GF-D8 (cell line): ENCODE results near the gene MAP4K5.
A peak's percentile ranks its signal among the peaks of the same experiment; 100 is the strongest.
"Not testable (repeated sequence)": the region's sequence is repeated elsewhere in the genome, so short reads cannot be mapped to it uniquely, and the experiment has no call there.

Experiments used
- DNase-seq: peaks from one replicate; lab custom pipeline; 2025; lab: John Stamatoyannopoulos, UW

The MAP4K5 gene

DNA sequence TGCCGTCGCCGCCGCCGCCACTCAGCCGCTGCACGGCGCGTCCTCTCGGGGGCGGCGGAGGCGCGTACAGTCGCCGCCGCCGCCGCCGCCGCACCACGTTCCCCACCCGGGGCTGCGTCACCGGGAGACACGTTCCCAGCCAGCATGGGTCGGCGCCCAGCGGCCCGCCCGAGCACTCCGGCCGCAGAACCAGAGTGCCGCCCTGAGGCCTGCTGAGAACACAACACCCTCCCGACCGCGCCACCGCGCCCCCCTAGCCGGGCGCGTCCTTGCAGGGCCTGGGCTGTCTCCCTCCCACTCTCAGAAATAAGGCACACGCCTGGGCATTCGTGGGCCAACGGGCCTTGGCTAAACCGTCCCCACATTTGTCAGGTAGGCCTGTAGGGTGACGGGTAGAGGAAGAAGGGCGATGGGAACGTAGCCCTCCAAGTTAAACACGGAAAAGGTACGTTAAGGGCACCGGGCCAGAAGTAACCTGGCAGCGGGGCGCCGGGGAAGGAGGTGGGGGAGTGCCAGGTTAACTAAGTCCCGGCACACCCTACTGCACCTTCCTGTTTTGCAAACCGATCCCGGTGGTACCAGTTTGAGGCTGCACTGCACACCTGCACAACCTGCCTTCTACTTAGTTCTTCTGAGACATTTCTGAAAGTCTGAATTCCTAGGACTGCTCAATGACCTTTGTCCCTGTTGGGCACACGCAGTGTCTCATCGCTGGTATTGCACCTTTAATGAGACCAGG lies at the start of gene MAP4K5:
MAP4K5 (minus strand) TSS at position 68 of the 739 bp plus-strand sequence. CDS start 520 bp downstream, outside the sequence.
- peak; percentile 62 for DNase-seq

- DNase-seq, result no peak
These were observed 46.1 kb upstream of the MAP4K5 start for GRCh38 chr14:50578433-50578832.

DNA sequence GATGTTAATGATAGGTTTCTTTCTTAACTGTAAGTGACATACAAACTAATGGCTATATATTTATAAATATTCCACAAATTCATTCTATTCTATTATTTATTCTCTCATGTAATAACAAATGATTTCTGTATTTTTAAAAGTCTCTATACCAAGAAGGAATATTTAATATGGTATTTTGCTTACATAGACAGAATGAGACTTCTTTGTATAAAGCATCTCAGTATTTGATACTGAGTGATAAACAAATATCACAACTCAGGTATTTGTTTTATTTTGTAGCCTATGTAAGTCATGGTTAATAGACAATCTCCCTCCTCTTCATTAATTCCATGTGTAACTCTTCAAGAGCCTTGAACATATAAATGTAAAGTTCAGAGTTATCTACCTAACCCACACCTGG lies 45.6 kb upstream of the MAP4K5 start:
- no peak for DNase-seq

DNA sequence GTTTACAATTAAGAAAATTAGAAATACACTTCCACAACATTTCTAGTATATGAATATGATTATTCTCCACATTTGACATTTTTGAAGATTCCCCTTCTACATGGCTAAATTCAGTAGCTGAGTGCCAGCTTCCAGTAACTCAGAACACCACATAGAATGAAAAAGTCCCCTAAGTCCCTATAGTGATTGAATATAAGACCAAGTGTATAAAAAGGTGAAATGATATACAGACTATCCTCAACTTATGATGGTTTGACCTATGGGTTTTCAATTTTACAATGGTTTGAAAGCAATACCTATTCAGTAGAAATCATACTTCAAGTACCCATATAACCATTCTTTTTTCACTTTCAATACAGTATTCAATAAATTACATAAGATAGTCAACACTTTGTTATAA lies 43.4 kb upstream of the MAP4K5 start:
- DNase-seq, result no peak

GRCh38 chr14:50573862-50574261 lies 41.5 kb upstream of the MAP4K5 start:
- DNase-seq, result no peak

DNA sequence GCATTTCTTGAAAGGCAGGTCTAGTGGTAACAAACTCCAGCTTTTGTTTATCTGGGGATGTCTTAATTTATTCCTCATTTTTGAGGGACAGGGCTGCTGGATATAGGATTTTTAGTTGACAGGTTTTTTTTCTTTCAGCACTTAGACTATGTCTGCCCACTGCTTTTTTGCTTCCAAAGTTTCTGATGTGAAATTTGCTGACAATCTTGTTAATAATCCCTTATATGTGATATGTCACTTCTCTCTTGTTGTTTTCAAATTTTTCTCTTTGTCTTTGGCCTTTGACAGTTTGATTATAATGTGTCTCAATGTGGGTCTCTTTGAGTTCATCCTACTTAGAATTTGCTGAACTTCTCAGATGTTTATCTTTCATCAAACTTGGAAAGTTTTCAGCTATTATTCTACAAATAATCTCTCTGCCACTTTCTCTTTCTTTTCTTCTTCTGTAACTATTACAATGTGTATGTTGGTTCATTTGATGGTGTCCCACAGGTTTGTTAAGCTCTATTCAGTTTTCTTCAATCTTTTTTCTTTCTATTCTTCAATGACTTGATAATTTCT lies 37.4 kb upstream of the MAP4K5 start:
- no peak for DNase-seq

DNA sequence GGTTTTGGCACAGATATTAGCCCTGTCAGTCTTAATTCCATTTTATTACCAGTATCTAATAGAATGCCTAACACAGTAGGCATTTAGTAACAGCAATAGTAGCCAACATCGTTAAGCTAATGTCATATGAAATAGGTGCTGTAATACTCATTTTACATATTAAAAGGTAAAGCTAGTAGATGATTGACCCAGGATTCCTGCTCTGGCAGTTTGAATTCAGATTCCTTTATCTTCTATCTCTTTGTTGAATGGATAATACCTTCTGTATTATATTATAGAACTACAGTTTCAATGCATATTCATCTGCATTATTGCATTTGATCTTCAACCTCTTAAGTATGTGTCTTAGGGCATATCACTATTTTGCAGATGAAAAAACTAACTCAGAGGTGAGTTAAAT lies 30.5 kb upstream of the MAP4K5 start:
- DNase-seq, result no peak

DNA sequence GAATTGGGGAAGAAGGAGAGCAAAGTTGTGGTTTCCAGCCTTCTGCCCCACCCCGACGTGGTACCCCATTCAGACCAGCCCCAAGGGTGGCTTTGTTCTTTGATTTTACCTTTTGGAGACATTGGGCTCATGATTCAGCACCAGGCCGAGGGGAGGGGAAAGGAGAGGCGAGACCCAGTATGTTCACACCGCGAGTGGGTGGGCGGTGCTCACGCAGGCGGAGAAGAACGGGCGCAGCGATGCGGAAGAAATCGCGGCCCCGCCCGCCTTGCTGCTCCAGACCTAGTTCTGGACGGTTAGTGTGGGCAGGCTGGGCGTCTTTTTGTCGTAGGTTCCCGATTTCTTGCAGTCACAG lies 28.5 kb upstream of the MAP4K5 start:
- DNase-seq, result no peak

GRCh38 chr14:50559990-50560930 lies 27.9 kb upstream of the MAP4K5 start, which contains the start of gene ATL1:
TSS of gene ATL1 (plus strand) at chr14:50560145. CDS start at chr14:50560266, 121 bp downstream.
- no peak for DNase-seq

DNA sequence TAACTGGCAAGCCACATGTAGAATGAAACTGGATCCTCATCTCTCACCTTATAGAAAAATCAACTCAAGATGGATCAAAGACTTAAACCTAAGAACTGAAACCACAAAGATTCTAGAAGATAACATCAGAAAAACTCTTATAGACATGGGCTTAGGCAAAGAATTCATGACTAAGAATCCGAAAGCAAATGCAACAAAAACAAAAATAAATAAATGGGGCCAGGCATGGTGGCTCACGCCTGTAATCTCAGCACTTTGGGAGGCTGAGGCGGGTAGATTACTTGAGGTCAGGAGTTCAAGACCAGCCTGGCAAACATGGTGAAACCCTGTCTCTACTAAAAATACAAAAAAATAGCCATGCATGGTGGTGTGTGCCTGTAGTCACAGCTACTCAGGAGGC lies 20.4 kb upstream of the MAP4K5 start:
- not testable (repeated sequence) for DNase-seq

DNA sequence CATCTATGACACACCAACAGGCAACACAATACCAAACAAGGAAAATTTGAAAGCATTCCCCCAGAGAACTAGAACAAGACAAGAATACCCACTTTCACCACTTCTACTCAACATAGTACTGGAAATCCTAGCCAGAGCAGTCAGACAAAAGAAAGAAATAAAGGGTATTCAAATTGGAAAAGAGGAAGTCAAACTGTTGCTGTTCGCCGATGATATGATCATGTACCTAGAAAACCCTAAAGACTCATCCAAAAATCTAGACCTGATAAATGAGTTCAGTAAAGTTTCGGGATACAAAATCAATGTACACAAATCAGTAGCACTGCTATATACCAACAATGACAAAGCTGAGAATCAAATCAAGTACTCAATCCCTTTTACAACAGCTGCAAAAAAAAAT lies 19.5 kb upstream of the MAP4K5 start:
- DNase-seq, result no peak

DNA sequence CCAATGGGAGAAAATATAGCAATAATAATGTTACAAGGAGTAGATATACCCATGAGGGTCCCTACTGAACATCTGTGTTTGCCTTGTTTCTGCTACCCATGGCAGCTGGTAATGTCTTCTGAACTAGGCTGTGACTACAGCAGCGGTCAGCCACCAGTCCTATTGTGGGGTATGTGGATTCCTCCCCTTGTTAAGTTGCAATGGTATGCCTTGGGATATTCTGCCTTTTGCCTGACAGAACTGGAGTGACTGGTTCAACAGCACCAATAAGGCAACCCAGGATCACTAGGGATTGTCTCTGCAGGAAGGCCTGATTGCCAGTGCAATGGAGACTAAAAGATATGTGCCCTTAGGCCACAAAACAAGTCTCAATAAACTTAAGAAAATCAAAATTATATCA lies 17.9 kb upstream of the MAP4K5 start:
- no peak for DNase-seq

GRCh38 chr14:50545618-50546017 lies 13.2 kb upstream of the MAP4K5 start:
- no peak for DNase-seq

DNA sequence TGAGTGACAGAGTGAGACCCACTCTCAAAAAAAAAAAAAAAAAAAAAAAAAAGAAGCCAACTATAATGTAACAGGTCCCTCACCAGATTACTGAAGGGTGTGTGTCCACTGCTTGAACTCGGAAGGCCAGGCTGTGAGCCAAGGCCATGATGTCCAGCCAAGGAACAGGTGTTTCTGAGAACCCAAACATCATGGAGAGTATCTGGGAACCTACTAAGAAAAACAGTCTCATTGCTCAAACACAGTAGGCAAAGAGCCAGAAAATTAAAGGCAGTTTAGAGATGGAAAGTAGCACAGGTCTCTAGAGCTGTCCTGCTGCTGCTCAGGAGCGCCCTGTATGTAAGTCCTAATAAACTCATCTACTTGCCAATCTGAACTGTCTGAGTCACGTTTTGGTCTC lies 12.5 kb upstream of the MAP4K5 start:
- DNase-seq, result no peak

- DNase-seq, result no peak
These were observed 10.6 kb upstream of the MAP4K5 start for GRCh38 chr14:50542941-50543418.

DNA sequence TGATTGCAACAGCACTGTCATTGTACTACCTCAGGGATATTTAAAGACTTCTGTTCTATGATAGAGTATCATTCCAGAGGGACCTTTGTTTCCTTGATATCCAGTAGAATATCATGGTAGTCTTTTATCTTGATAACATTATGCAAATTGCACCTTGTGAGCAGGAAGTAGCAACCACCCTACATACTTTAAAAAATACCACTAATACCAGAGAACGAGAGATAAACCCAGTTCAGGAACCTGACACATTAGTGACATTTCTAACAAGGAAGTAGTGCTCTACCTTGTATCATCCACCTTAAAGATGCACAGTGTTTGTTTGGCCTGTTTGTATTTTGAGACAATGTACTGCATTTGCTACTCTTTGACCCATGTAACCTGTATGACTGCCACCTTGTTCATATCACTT lies 8.8 kb upstream of the MAP4K5 start:
- no peak for DNase-seq

- no peak for DNase-seq
These were observed 6.7 kb upstream of the MAP4K5 start for GRCh38 chr14:50539051-50539450.

DNA sequence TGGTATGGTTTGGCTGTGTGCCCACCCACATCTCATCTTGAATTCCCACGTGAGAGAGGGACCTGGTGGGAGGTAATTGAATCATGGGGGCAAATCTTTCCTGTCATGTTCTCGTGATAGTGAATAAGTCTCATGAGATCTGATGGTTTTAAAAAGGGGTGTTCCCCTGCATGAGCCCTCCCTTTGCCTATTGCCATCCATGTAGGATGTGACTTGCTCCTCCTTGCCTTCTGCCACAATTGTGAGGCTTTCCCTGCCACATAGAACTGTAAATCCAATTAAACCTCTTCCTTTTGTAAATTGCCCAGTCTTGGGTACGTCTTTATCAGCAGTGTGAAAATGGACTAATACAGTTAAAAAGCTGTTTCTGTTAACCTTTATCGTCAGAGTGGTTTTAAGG lies 5.7 kb upstream of the MAP4K5 start:
- DNase-seq, result not testable (repeated sequence)

- DNase-seq, result no peak
These were observed 2.6 kb upstream of the MAP4K5 start for GRCh38 chr14:50534997-50535396.

DNA sequence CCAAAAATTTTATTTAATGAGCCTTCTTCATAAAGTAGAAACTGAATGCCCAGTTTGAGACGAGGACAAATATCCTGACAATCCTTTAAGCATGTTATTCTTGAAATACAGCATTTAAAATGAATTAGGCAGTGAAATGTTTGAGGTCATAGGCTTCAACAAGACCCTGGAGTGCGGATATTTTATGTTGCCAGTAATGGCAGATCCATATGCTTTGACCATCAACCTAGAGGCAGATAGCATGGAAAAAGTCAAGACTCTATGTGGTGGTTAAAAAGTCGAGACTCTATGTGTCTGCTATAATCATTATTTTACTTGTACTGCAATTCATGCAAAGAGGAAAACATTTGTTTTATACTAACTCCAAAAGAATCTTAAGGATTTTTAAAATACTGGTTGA lies 2.0 kb upstream of the MAP4K5 start:
- no peak for DNase-seq

- no peak for DNase-seq
These were observed 1.4 kb upstream of the MAP4K5 start for GRCh38 chr14:50533806-50534205.

DNA sequence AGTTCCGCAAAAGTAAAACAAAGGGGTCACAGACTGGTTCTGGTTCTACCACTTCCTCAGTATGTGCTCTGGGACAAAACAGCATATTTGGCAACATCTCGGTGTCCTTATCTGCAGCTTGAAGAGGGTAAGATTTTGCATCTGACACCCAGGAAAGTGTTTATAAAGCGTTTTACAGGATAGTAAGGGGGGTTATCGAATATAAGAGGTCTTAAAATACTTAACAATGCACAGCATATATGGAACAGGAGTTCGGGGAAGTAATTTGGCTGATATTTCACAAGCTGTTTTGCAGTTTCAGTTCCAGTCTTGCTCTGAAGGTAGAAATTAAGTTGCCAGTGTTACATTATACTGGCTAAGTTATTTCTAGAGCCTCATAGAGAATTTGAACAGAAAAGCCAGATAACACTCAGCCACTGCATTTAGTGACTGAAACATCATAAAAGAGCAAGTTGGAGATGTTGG lies 904 bp upstream of the MAP4K5 start:
- DNase-seq, result peak; percentile 63
